Hepatocyte (in vitro differentiated cells): ENCODE results near the gene SNTG2. TPM values are rescaled to one million over a fixed set of nuclear protein-coding genes. Genes with fewer than 3 reads are reported as not detected.

Experiments used
- DNase-seq: peaks from one replicate; pipeline ENCODE4 v3.0.0-alpha.2; 2016; ENCODE audit warnings: low spot score
- H2AFZ ChIP-seq: fragments of 200-600 bp; sonication (generic); 2 replicates; pipeline ENCODE4 v1.6.0; 2016; ENCODE audit warnings: antibody characterized with exemption, mild to moderate bottlenecking
- H3K27ac ChIP-seq: fragments of 200-600 bp; sonication (generic); 2 replicates; pipeline ENCODE4 v1.5.1; 2016; ENCODE audit warnings: mild to moderate bottlenecking
- H3K27me3 ChIP-seq: fragments of 200-600 bp; sonication (generic); 2 replicates; pipeline ENCODE4 v1.6.1; 2016
- H3K36me3 ChIP-seq: fragments of 200-600 bp; sonication (generic); replicated peaks from 2 replicates; pipeline ENCODE4 v1.5.1; 2016; ENCODE audit warnings: low read depth; ENCODE audit not compliant: insufficient read depth
- H3K4me1 ChIP-seq: fragments of 200-600 bp; sonication (generic); 2 replicates; pipeline ENCODE4 v1.5.1; 2016; ENCODE audit warnings: mild to moderate bottlenecking, moderate library complexity; ENCODE audit not compliant: insufficient read depth
- H3K4me2 ChIP-seq: fragments of 200-600 bp; sonication (generic); 2 replicates; pipeline ENCODE4 v1.6.0; 2016
- H3K4me3 ChIP-seq: fragments of 200-600 bp; sonication (generic); 2 replicates; pipeline ENCODE4 v1.5.1; 2016; ENCODE audit warnings: mild to moderate bottlenecking
- H3K79me2 ChIP-seq: fragments of 200-600 bp; sonication (generic); 2 replicates; pipeline ENCODE4 v1.6.0; 2017; ENCODE audit warnings: mild to moderate bottlenecking
- H3K9me2 ChIP-seq: fragments of 200-600 bp; sonication (generic); replicated peaks from 2 replicates; pipeline ENCODE4 v1.6.0; 2017; ENCODE audit warnings: mild to moderate bottlenecking; ENCODE audit not compliant: insufficient read depth
- H3K9me3 ChIP-seq: fragments of 200-600 bp; sonication (generic); 2 replicates; pipeline ENCODE4 v1.5.1; 2016; ENCODE audit warnings: low read depth, mild to moderate bottlenecking
- H4K20me1 ChIP-seq: fragments of 200-600 bp; sonication (generic); 2 replicates; pipeline ENCODE4 v1.6.0; 2016; ENCODE audit warnings: mild to moderate bottlenecking; ENCODE audit not compliant: insufficient read depth, poor library complexity, severe bottlenecking
- EZH2 ChIP-seq: fragments of 200-600 bp; sonication (generic); IDR thresholded peaks from 2 replicates; pipeline ENCODE4 v1.6.1; 2016; ENCODE audit warnings: antibody characterized with exemption, mild to moderate bottlenecking, borderline replicate concordance
- EZH2phosphoT487 ChIP-seq: fragments of 200-600 bp; sonication (generic); IDR thresholded peaks from one replicate; pipeline ENCODE4 v1.6.1; 2018; ENCODE audit warnings: antibody characterized with exemption, mild to moderate bottlenecking, low read depth, moderate library complexity; ENCODE audit not compliant: unreplicated experiment, severe bottlenecking
- WGBS: methylation state at CpG from one replicate; pipeline ENCODE4 v1.1.6; 2016; ENCODE audit warnings: low lambda C conversion rate; ENCODE audit errors: missing lambda C conversion rate; 5-methylcytosine and 5-hydroxymethylcytosine counted together
- polyA plus RNA-seq: library from polyadenylated mRNA; unstranded; fragments of >200 nt; fragmentation: Nextera tagmentation; extraction: Ambion mirVana; gene quantifications from 2 replicates; pipeline ENCODE4 v1.2.1, GENCODE V29; 2016
- total RNA-seq: library from RNA; depleted of rRNA; stranded (reverse); fragments of >200 nt; gene quantifications from 2 replicates; pipeline ENCODE4 v1.2.3, GENCODE V29; 2014
- TF ChIP-seq, protein P1 (sequence below): fragments of 200-600 bp; sonication (generic); IDR thresholded peaks from 2 replicates; pipeline ENCODE4 v1.5.1; 2016; ENCODE audit warnings: antibody characterized with exemption, mild to moderate bottlenecking; ENCODE audit not compliant: poor library complexity

SNTG2 gene
- total and polyA plus RNA-seq, 2 experiments from 2014 or later: not detected

DNA sequence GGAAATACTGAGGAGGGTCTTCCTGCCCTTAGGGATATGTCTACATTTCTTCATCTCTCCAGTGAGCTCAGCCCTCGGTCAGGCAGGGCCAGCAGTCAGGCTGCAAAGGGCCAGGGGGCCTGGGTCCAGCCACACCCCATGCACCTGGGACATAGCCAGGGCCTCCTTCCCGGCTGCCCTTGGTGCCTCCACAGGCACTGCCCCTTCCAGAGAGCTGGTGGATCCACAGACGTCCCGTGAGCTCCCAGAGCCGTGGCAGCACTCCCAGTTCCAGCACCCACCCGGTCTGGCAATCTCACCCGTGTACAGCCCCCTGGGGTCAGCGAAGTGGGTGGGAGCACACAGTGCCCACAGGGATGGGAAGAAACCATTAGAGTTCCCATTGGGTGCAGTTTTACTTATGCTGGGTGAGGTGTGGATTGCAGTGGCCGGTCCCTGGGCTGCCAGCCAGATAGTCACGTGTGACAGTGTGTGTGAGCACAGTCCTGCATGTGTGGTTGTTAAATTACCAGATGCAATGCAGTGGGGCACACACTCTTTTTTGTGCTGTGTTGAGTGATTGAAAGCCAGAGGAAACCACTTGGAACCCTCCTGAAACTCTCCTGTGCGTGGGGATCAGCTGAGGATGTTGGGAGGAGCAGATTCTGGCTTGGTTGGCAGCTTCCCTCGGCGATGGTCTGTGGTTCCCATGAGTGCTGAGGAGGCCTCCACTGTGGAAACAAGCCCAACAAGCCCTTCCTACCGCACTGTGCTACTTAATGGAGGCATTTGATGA lies 131.0 kb downstream of the SNTG2 start:
- Histone ChIP-seq H3K4me2 (no peak overlapping the region), H3K27ac (no peak overlapping the region), H3K4me1 (no peaks in the 10 kb centered on the region), H4K20me1 (no peaks in the 10 kb centered on the region), H3K4me3 (no peak overlapping the region), H3K79me2 (no peaks in the 10 kb centered on the region), H3K27me3 (no peaks in the 10 kb centered on the region), H3K9me3 (no peaks in the 10 kb centered on the region), H3K36me3 (no peaks in the 10 kb centered on the region), H2AFZ (no peak overlapping the region), H3K9me2 (no peaks in the 10 kb centered on the region)
- 81% methylated on average over 14 of the region's 14 CpGs for WGBS
- no peak for DNase-seq
- TF ChIP-seq, protein P1, sequence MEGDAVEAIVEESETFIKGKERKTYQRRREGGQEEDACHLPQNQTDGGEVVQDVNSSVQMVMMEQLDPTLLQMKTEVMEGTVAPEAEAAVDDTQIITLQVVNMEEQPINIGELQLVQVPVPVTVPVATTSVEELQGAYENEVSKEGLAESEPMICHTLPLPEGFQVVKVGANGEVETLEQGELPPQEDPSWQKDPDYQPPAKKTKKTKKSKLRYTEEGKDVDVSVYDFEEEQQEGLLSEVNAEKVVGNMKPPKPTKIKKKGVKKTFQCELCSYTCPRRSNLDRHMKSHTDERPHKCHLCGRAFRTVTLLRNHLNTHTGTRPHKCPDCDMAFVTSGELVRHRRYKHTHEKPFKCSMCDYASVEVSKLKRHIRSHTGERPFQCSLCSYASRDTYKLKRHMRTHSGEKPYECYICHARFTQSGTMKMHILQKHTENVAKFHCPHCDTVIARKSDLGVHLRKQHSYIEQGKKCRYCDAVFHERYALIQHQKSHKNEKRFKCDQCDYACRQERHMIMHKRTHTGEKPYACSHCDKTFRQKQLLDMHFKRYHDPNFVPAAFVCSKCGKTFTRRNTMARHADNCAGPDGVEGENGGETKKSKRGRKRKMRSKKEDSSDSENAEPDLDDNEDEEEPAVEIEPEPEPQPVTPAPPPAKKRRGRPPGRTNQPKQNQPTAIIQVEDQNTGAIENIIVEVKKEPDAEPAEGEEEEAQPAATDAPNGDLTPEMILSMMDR: no peak
- no peak for TF ChIP-seq EZH2phosphoT487
- TF ChIP-seq EZH2: no peak

DNA sequence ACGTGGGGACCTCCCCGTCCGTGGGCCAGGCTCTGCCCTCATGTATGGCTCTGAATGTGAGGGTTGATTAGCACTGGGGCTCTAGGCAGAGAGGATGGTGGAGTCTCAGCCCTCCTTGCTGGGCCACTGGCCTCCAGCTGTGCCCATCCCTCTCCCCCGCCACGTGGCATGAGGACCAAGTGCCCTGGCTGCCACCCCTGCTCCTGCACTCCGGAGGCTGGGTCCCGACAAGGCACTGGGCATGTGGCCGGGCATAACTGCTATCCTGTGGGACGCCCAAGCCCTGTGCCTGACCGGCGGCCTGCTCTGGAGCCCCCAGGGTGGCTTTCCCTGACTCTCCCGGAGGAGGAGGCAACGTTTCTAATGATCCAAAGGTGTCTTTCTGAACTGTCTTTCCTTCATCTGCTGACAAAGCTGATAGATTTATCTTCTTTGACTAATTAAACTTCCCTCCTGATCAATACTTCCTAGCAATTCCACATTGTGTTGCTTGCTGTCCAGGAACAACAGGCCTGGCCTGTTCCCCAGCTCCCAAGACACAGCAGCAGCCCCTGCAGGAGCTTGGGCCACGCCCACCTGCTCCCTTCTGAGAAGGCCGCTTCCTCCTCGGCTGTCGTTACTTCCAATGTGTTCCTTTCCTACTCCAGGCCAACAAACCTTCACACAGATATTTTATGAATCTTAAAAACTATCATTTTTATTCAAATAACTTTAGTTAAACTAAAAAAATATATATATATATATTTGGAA lies 132.0 kb downstream of the SNTG2 start:
- Histone ChIP-seq H3K4me2 (no peak overlapping the region), H3K36me3 (no peaks in the 10 kb centered on the region), H3K79me2 (no peaks in the 10 kb centered on the region), H3K27me3 (no peaks in the 10 kb centered on the region), H3K4me1 (no peaks in the 10 kb centered on the region), H3K27ac (no peak overlapping the region), H4K20me1 (no peaks in the 10 kb centered on the region), H3K9me2 (no peaks in the 10 kb centered on the region), H3K9me3 (no peaks in the 10 kb centered on the region), H3K4me3 (no peak overlapping the region), H2AFZ (no peak overlapping the region)
- 80% methylated on average over 17 of the region's 17 CpGs for WGBS
- TF ChIP-seq, protein P1: no peak
- TF ChIP-seq EZH2phosphoT487 (no peak), EZH2 (no peak)
- DNase-seq: peak; percentile 31

DNA sequence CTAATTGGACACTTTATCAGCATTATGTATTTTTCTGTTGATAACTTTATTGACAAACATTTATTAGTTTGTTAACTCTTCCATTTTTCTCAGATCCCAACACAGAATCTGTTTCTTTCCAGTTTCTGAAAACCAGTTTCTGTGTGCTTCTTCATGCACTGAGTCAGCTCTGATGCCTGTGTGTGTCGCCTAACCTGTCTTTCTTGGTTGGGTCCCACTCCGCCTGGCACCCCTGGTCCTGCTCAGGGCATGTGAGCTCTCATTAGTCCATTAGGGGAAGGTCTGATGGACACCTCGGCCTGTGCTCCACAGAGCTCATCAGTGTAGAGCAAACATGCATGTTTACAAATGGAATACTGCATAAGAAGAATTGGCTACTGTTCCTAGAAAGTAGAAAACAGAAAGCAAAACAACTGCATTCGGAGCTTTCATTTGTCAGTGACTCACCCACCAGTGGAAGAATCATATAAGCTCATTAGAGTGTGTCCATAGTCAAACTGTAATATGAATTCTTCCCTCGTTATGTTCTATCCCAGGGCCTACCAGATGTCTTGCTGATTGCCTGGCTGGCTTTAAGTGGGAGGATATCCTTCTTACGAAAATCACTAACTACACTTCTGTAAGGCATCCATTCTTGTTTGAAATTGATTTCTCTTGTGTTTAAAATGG lies 137.7 kb downstream of the SNTG2 start:
- H4K20me1 ChIP-seq: no peaks in the 10 kb centered on the region
- no peaks in the 10 kb centered on the region for H3K79me2 ChIP-seq
- H2AFZ ChIP-seq: no peak overlapping the region
- no peak overlapping the region for H3K4me3 ChIP-seq
- no peaks in the 10 kb centered on the region for H3K4me1 ChIP-seq
- no peak overlapping the region for H3K27ac ChIP-seq
- no peaks in the 10 kb centered on the region for H3K36me3 ChIP-seq
- no peaks in the 10 kb centered on the region for H3K27me3 ChIP-seq
- no peak for DNase-seq
- H3K9me3 ChIP-seq: no peaks in the 10 kb centered on the region
- 77% methylated on average over 6 of the region's 6 CpGs for WGBS
- H3K9me2 ChIP-seq: no peaks in the 10 kb centered on the region
- no peak overlapping the region for H3K4me2 ChIP-seq
- TF ChIP-seq EZH2phosphoT487 (no peak), EZH2 (no peak)
- TF ChIP-seq, protein P1: no peak
